ENCODE results near the gene ACOX2.

- TF ChIP-seq, protein P1, sequence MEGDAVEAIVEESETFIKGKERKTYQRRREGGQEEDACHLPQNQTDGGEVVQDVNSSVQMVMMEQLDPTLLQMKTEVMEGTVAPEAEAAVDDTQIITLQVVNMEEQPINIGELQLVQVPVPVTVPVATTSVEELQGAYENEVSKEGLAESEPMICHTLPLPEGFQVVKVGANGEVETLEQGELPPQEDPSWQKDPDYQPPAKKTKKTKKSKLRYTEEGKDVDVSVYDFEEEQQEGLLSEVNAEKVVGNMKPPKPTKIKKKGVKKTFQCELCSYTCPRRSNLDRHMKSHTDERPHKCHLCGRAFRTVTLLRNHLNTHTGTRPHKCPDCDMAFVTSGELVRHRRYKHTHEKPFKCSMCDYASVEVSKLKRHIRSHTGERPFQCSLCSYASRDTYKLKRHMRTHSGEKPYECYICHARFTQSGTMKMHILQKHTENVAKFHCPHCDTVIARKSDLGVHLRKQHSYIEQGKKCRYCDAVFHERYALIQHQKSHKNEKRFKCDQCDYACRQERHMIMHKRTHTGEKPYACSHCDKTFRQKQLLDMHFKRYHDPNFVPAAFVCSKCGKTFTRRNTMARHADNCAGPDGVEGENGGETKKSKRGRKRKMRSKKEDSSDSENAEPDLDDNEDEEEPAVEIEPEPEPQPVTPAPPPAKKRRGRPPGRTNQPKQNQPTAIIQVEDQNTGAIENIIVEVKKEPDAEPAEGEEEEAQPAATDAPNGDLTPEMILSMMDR (IDR thresholded peaks at IDR 0.05), result no peak
- no peak for TF ChIP-seq EP300 (IDR thresholded peaks at IDR 0.05)
Observed at GRCh38 chr3:58585994-58586393, 49.0 kb upstream of the ACOX2 start.
